Retinal pigment epithelial cell (primary cell): ENCODE measurements around the gene ZNF423.
"Not testable (repeated sequence)": the region's sequence is repeated elsewhere in the genome, so short reads cannot be mapped to it uniquely, and the experiment has no call there.

ENCODE experiments used
- DNase-seq: peaks from one replicate; pipeline ENCODE4 v3.0.0-alpha.2; 2010; ENCODE audit warnings: low read depth
- H3K4me3 ChIP-seq: 2 replicates; pipeline ENCODE4 v1.5.1; 2011; ENCODE audit warnings: mild to moderate bottlenecking, low read length, control low read depth, moderate library complexity
- CTCF ChIP-seq: conservative IDR thresholded peaks from 2 replicates; pipeline ENCODE4 v1.5.1; 2011; ENCODE audit warnings: low read depth, low read length, control low read depth, inconsistent platforms

The ZNF423 gene

GRCh38 chr16:49681217-49681883, 174.6 kb downstream of the ZNF423 start:
- no peak overlapping the region for H3K4me3 ChIP-seq
- no peak for DNase-seq
- no peak for TF ChIP-seq CTCF

GRCh38 chr16:49679095-49679494, 176.8 kb downstream of the ZNF423 start:
- TF ChIP-seq CTCF, result no peak
- DNase-seq, result no peak
- no peak overlapping the region for H3K4me3 ChIP-seq

GRCh38 chr16:49677661-49678060, 178.3 kb downstream of the ZNF423 start:
- not testable (repeated sequence) for DNase-seq, H3K4me3 ChIP-seq

GRCh38 chr16:49675413-49675812, 180.5 kb downstream of the ZNF423 start:
- TF ChIP-seq CTCF, result no peak
- no peak overlapping the region for H3K4me3 ChIP-seq
- DNase-seq, result no peak

GRCh38 chr16:49674990-49675389, 180.9 kb downstream of the ZNF423 start:
- TF ChIP-seq CTCF, result no peak
- no peak overlapping the region for H3K4me3 ChIP-seq
- no peak for DNase-seq

- no peak overlapping the region for H3K4me3 ChIP-seq
- no peak for DNase-seq
- no peak for TF ChIP-seq CTCF
Measured at GRCh38 chr16:49674351-49674851, 181.5 kb downstream of the ZNF423 start.

GRCh38 chr16:49673442-49673841, 182.5 kb downstream of the ZNF423 start:
- no peak overlapping the region for H3K4me3 ChIP-seq
- no peak for DNase-seq
- no peak for TF ChIP-seq CTCF
